Pericardium fibroblast (primary cell): Measurements from ENCODE around the gene DCP1A. TPM values are rescaled to one million over a fixed set of nuclear protein-coding genes. Genes with fewer than 3 reads are reported as not detected.

Experiments
- total RNA-seq: library from RNA; depleted of rRNA; stranded (reverse); fragments of >200 nt; gene quantifications from 2 replicates; pipeline ENCODE4 v1.2.3, GENCODE V29; 2015

The DCP1A gene
- total RNA-seq = 8.3 and 8.7 TPM in 2 replicates

DNA sequence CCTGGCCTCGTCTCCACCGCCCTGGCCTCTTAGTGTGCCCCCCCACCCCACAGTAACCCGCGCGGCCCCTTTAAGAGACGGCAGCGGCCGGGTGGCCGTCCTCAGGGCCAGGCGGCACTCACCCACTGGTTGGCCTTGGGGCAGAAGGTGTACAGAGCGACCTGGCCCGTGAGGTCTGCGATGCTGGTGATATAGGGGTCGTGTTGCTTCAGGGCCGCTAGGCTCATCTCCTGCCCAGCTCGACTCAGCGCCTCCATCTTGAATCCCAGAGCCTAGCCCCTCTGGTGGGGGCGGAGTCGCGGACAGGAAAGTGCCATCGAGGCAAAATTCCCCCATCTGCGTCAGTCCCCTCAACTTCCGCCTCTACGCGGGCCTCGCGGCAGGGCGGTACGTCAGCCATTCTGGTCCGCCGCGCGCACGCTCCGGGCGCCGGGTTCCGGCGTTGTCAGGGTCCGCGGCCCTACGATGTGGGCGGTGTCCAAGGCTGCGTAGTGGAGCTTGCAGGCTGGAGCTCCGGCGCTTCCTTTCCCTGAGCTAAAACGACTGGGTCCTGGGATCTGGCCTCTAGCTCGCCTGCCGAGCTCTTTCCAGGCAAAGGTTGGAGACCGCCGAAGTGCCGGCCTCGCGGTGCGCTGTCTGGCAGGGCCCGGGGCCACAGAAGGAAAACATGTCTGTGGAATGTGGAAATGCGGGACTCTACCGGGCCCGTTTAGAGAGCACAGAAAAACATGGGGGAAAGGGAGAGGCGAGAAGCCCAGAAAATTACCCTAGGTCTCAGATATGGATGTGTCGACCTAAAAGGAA lies at the start of gene DCP1A:
Gene DCP1A (minus strand): TSS at position 283 of the 804 bp plus-strand sequence. CDS start 26 bp downstream, at position 257.

GRCh38 chr3:53255775-53256703 lies 91.3 kb downstream of the DCP1A start, which contains the start of gene TKT:
Gene TKT, minus strand, starts transcription at chr3:53256022. Its CDS starts 80 bp downstream, at chr3:53255942.

Other genes starting within 250 kb of the DCP1A start
- gene RFT1, start 217.1 kb downstream of the DCP1A start, total RNA-seq = 9.3 and 15.4 TPM in 2 replicates
- 1.4 and 3.7 TPM in 2 replicates for gene PRKCD, start 186.3 kb downstream of the DCP1A start, total RNA-seq
- gene TKT, start 91.5 kb downstream of the DCP1A start, total RNA-seq = 594 and 669 TPM in 2 replicates
- 0.09 TPM in 1 of 2 replicates, not detected in the other for gene CACNA1D, start 147.1 kb upstream of the DCP1A start, total RNA-seq